HEK293 (cell line): ENCODE results near the gene ACVRL1.

ENCODE experiments used
- CTCF ChIA-PET: fragments of 350-600 bp; formaldehyde crosslinking; extraction: SDS; loops from one replicate; lab custom pipeline; 2021; ENCODE audit warnings: antibody characterized with exemption; lab: Yijun Ruan, JAX
- POLR2A ChIA-PET: fragments of 300-600 bp; formaldehyde crosslinking; extraction: SDS; loops from one replicate; lab custom pipeline; 2020; ENCODE audit warnings: antibody characterized with exemption, inconsistent platforms; lab: Yijun Ruan, JAX
- H3K27ac ChIP-seq: fragments of 200-500 bp; sonication (Bioruptor generic); 2 replicates; pipeline ENCODE4 v1.5.1; 2014; ENCODE audit warnings: low read depth, low read length, control low read depth, inconsistent platforms; ENCODE audit errors: extremely low read depth
- H3K36me3 ChIP-seq, 2 experiments: fragments of 200-500 bp in 1 of 2; sonication (Bioruptor generic) in 1 of 2; 1 replicate in 1 of 2; 2 replicates in 1 of 2; pipeline ENCODE4 v1.5.1; 2014 to 2017; ENCODE audit warnings: inconsistent platforms in 2 of 2, low read length in 2 of 2; ENCODE audit not compliant: control insufficient read depth in 2 of 2, insufficient read depth in 1 of 2
- H3K4me1 ChIP-seq: fragments of 200-500 bp; sonication (Bioruptor generic); 2 replicates; pipeline ENCODE4 v1.5.1; 2014; ENCODE audit warnings: mild to moderate bottlenecking, low read length, inconsistent platforms; ENCODE audit not compliant: control insufficient read depth, insufficient read depth
- H3K4me3 ChIP-seq: 2 replicates; pipeline ENCODE4 v1.5.1; 2011; ENCODE audit warnings: low read depth, mild to moderate bottlenecking, control low read depth, low read length, moderate library complexity
- H3K9me3 ChIP-seq: fragments of 200-500 bp; sonication (Bioruptor generic); 2 replicates; pipeline ENCODE4 v1.5.1; 2014; ENCODE audit warnings: low read depth, low read length, inconsistent platforms; ENCODE audit not compliant: control insufficient read depth, insufficient read depth
- EGR2 ChIP-seq: fragments of 450-650 bp; formaldehyde crosslinking; IDR thresholded peaks from 2 replicates; pipeline ENCODE4 v1.5.1; 2016; ENCODE audit warnings: low read depth, missing biosample characterization, missing genetic modification characterization
- GLI2 ChIP-seq: fragments of 450-650 bp; formaldehyde crosslinking; IDR thresholded peaks from 2 replicates; pipeline ENCODE4; 2017; ENCODE audit warnings: missing biosample characterization, missing genetic modification characterization, low read depth, borderline replicate concordance
- GLIS1 ChIP-seq: fragments of 450-650 bp; formaldehyde crosslinking; IDR thresholded peaks from 2 replicates; pipeline ENCODE4 v1.5.1; 2016; ENCODE audit warnings: missing biosample characterization, missing genetic modification characterization
- KLF1 ChIP-seq: fragments of 450-650 bp; formaldehyde crosslinking; IDR thresholded peaks from 2 replicates; pipeline ENCODE4 v1.5.1; 2016; ENCODE audit warnings: missing biosample characterization, missing genetic modification characterization
- KLF8 ChIP-seq: fragments of 450-650 bp; formaldehyde crosslinking; IDR thresholded peaks from 2 replicates; pipeline ENCODE4 v1.5.1; 2016; ENCODE audit warnings: missing biosample characterization, missing genetic modification characterization
- OSR2 ChIP-seq: fragments of 450-650 bp; formaldehyde crosslinking; IDR thresholded peaks from 2 replicates; pipeline ENCODE4 v1.5.1; 2016; ENCODE audit warnings: missing biosample characterization, missing genetic modification characterization
- WT1 ChIP-seq: fragments of 450-650 bp; formaldehyde crosslinking; IDR thresholded peaks from 2 replicates; pipeline ENCODE4 v1.5.1; 2016; ENCODE audit warnings: missing biosample characterization, missing genetic modification characterization
- ZBTB17 ChIP-seq: fragments of 450-650 bp; formaldehyde crosslinking; IDR thresholded peaks from 2 replicates; pipeline ENCODE4 v1.5.1; 2016; ENCODE audit warnings: missing biosample characterization, missing genetic modification characterization
- ZBTB49 ChIP-seq: fragments of 450-650 bp; formaldehyde crosslinking; IDR thresholded peaks from 2 replicates; pipeline ENCODE4 v1.5.1; 2016; ENCODE audit warnings: missing biosample characterization, missing genetic modification characterization, low read depth
- ZFHX2 ChIP-seq: fragments of 450-650 bp; formaldehyde crosslinking; conservative IDR thresholded peaks from 2 replicates; pipeline ENCODE4 v1.5.1; 2016; ENCODE audit warnings: missing biosample characterization, missing genetic modification characterization
- ZFP41 ChIP-seq: fragments of 450-650 bp; formaldehyde crosslinking; IDR thresholded peaks from 2 replicates; pipeline ENCODE4 v1.5.1; 2016; ENCODE audit warnings: missing biosample characterization, missing genetic modification characterization, borderline replicate concordance
- ZFP69B ChIP-seq: fragments of 450-650 bp; formaldehyde crosslinking; IDR thresholded peaks from 2 replicates; pipeline ENCODE4 v1.5.1; 2016; ENCODE audit warnings: missing biosample characterization, missing genetic modification characterization
- ZNF138 ChIP-seq: fragments of 450-650 bp; formaldehyde crosslinking; IDR thresholded peaks from 2 replicates; pipeline ENCODE4 v1.5.1; 2016; ENCODE audit warnings: missing biosample characterization, missing genetic modification characterization, borderline replicate concordance
- ZNF404 ChIP-seq: fragments of 450-650 bp; formaldehyde crosslinking; IDR thresholded peaks from 2 replicates; pipeline ENCODE4 v1.5.1; 2017; ENCODE audit warnings: missing biosample characterization, missing genetic modification characterization
- ZNF416 ChIP-seq: fragments of 450-650 bp; formaldehyde crosslinking; IDR thresholded peaks from 2 replicates; pipeline ENCODE4 v1.5.1; 2016; ENCODE audit warnings: missing biosample characterization, missing genetic modification characterization
- ZNF48 ChIP-seq: fragments of 450-650 bp; formaldehyde crosslinking; IDR thresholded peaks from 2 replicates; pipeline ENCODE4 v1.5.1; 2016; ENCODE audit warnings: missing biosample characterization, missing genetic modification characterization
- ZNF645 ChIP-seq: fragments of 450-650 bp; formaldehyde crosslinking; IDR thresholded peaks from 2 replicates; pipeline ENCODE4; 2016; ENCODE audit warnings: missing biosample characterization, missing genetic modification characterization
- ZSCAN16 ChIP-seq: fragments of 450-650 bp; formaldehyde crosslinking; IDR thresholded peaks from 2 replicates; pipeline ENCODE4 v1.5.1; 2016; ENCODE audit warnings: missing biosample characterization, missing genetic modification characterization
- ZSCAN5A ChIP-seq: fragments of 450-650 bp; formaldehyde crosslinking; IDR thresholded peaks from 2 replicates; pipeline ENCODE4 v1.5.1; 2016; ENCODE audit warnings: missing biosample characterization, missing genetic modification characterization
- TF ChIP-seq, protein P1 (sequence below): fragments of 450-650 bp; formaldehyde crosslinking; IDR thresholded peaks from 2 replicates; pipeline ENCODE4 v1.5.1; 2016; ENCODE audit warnings: missing biosample characterization, missing genetic modification characterization
- TF ChIP-seq, protein P2 (sequence below): fragments of 450-650 bp; formaldehyde crosslinking; IDR thresholded peaks from 2 replicates; pipeline ENCODE4 v1.5.1; 2017; ENCODE audit warnings: missing biosample characterization, missing genetic modification characterization

Gene ACVRL1

GRCh38 chr12:51898937-51899336, 8.4 kb upstream of the ACVRL1 start:
- H3K27ac ChIP-seq: no peak overlapping the region
- TF ChIP-seq ZFHX2 (tag by site-specific recombination): peak; percentile 40; the same call in 1 of the 2 replicates
- no peak for TF ChIP-seq OSR2 (tag by site-specific recombination)
- TF ChIP-seq EGR2: peak; percentile 70
- POLR2A ChIA-PET: interaction anchor here (0.7 kb wide), 1 partner anchor 13 kb away, joined by 3 read pairs; no protein-coding TSS in a partner anchor
- H3K36me3 ChIP-seq: no peaks in the 10 kb centered on the region
- CTCF ChIA-PET: interaction anchor here (0.8 to 2.0 kb wide), 3 partner anchors 24 to 104 kb away, joined by 4 to 7 read pairs (median 5); no protein-coding TSS in a partner anchor
- H3K9me3 ChIP-seq: no peaks in the 10 kb centered on the region
- H3K4me3 ChIP-seq: no peak overlapping the region
- no peaks in the 10 kb centered on the region for H3K4me1 ChIP-seq

- ChIA-PET POLR2A (no interaction called here), CTCF (interaction anchor here (1.0 to 1.4 kb wide), 3 partner anchors 21 to 80 kb away, joined by 3 to 4 read pairs (median 3); no protein-coding TSS in a partner anchor)
- no peak overlapping the region for H3K27ac ChIP-seq
- no peaks in the 10 kb centered on the region for H3K4me1 ChIP-seq
- H3K36me3 ChIP-seq: no peaks in the 10 kb centered on the region
- no peak for TF ChIP-seq ZFP41 (tag by site-specific recombination)
- no peak for TF ChIP-seq ZFP69B
- TF ChIP-seq ZBTB17 (tag by site-specific recombination): no peak
- TF ChIP-seq ZNF138 (tag by site-specific recombination): no peak
- TF ChIP-seq, protein P1, sequence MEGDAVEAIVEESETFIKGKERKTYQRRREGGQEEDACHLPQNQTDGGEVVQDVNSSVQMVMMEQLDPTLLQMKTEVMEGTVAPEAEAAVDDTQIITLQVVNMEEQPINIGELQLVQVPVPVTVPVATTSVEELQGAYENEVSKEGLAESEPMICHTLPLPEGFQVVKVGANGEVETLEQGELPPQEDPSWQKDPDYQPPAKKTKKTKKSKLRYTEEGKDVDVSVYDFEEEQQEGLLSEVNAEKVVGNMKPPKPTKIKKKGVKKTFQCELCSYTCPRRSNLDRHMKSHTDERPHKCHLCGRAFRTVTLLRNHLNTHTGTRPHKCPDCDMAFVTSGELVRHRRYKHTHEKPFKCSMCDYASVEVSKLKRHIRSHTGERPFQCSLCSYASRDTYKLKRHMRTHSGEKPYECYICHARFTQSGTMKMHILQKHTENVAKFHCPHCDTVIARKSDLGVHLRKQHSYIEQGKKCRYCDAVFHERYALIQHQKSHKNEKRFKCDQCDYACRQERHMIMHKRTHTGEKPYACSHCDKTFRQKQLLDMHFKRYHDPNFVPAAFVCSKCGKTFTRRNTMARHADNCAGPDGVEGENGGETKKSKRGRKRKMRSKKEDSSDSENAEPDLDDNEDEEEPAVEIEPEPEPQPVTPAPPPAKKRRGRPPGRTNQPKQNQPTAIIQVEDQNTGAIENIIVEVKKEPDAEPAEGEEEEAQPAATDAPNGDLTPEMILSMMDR (tag by site-specific recombination): no peak
- no peak for TF ChIP-seq GLI2 (tag by site-specific recombination)
- no peak for TF ChIP-seq ZNF416
- TF ChIP-seq ZNF645 (tag by site-specific recombination): no peak
- TF ChIP-seq KLF1 (tag by site-specific recombination): no peak
- H3K9me3 ChIP-seq: no peaks in the 10 kb centered on the region
- H3K4me3 ChIP-seq: no peak overlapping the region
Measured at GRCh38 chr12:51900323-51900889, 6.9 kb upstream of the ACVRL1 start.

DNA sequence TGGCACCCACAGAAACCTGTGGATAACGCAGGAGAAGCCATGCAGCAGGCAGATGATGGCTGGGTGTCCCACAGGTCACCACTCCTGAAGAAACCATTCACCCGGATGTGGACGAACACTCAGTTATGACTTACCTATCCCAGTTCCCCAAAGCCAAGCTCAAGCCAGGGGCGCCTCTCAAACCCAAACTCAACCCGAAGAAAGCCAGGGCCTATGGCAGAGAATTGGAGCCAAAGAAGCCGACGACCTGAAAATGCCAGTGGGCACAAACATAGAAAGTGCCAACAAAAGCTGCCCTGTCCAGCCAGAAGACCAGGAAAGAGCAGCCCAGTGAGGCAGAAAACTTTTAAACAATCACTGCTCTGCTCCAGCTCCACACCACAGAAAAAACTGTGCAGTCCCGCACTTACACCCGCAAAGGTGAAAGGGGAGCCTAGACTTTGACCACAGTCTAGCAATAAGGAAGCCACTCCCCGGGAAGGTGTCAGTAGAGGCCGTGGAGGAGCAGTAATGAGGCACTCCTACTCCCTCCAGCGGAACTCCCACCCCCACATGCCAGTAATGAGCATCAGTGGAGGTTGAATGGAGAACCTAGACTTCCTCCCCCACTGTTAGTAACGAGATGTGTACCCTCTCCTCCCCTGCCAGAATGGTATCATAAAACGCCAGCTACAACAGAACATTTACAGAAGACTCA, 6.0 kb upstream of the ACVRL1 start:
- Histone ChIP-seq H3K27ac (no peak overlapping the region), H3K4me1 (no peaks in the 10 kb centered on the region), H3K9me3 (no peaks in the 10 kb centered on the region), H3K4me3 (no peak overlapping the region), H3K36me3 (no peaks in the 10 kb centered on the region)
- POLR2A ChIA-PET: no interaction called here
- CTCF ChIA-PET: interaction anchor here (1.0 to 1.4 kb wide), 3 partner anchors 20 to 79 kb away, joined by 3 to 4 read pairs (median 3); no protein-coding TSS in a partner anchor
- no peak for TF ChIP-seq ZNF404 (tag by site-specific recombination)
- peak; percentile 28; the same call in 1 of the 2 replicates for TF ChIP-seq GLIS1
- no peak for TF ChIP-seq ZNF48 (tag by site-specific recombination)
- peak; percentile 92 for TF ChIP-seq EGR2
- no peak for TF ChIP-seq ZBTB49 (tag by site-specific recombination)
- TF ChIP-seq WT1 (tag by site-specific recombination): peak; percentile 30; the same call in 1 of the 2 replicates
- no peak for TF ChIP-seq ZSCAN5A
- TF ChIP-seq ZFHX2 (tag by site-specific recombination): peak; percentile 90
- no peak for TF ChIP-seq KLF8 (tag by site-specific recombination)
- TF ChIP-seq, protein P2, sequence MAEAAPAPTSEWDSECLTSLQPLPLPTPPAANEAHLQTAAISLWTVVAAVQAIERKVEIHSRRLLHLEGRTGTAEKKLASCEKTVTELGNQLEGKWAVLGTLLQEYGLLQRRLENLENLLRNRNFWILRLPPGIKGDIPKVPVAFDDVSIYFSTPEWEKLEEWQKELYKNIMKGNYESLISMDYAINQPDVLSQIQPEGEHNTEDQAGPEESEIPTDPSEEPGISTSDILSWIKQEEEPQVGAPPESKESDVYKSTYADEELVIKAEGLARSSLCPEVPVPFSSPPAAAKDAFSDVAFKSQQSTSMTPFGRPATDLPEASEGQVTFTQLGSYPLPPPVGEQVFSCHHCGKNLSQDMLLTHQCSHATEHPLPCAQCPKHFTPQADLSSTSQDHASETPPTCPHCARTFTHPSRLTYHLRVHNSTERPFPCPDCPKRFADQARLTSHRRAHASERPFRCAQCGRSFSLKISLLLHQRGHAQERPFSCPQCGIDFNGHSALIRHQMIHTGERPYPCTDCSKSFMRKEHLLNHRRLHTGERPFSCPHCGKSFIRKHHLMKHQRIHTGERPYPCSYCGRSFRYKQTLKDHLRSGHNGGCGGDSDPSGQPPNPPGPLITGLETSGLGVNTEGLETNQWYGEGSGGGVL (tag by site-specific recombination): peak; percentile 34; the same call in 1 of the 2 replicates
- TF ChIP-seq ZSCAN16: no peak
